ENCODE results near the gene MED15.

MED15 gene, protein sequence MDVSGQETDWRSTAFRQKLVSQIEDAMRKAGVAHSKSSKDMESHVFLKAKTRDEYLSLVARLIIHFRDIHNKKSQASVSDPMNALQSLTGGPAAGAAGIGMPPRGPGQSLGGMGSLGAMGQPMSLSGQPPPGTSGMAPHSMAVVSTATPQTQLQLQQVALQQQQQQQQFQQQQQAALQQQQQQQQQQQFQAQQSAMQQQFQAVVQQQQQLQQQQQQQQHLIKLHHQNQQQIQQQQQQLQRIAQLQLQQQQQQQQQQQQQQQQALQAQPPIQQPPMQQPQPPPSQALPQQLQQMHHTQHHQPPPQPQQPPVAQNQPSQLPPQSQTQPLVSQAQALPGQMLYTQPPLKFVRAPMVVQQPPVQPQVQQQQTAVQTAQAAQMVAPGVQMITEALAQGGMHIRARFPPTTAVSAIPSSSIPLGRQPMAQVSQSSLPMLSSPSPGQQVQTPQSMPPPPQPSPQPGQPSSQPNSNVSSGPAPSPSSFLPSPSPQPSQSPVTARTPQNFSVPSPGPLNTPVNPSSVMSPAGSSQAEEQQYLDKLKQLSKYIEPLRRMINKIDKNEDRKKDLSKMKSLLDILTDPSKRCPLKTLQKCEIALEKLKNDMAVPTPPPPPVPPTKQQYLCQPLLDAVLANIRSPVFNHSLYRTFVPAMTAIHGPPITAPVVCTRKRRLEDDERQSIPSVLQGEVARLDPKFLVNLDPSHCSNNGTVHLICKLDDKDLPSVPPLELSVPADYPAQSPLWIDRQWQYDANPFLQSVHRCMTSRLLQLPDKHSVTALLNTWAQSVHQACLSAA

DNA sequence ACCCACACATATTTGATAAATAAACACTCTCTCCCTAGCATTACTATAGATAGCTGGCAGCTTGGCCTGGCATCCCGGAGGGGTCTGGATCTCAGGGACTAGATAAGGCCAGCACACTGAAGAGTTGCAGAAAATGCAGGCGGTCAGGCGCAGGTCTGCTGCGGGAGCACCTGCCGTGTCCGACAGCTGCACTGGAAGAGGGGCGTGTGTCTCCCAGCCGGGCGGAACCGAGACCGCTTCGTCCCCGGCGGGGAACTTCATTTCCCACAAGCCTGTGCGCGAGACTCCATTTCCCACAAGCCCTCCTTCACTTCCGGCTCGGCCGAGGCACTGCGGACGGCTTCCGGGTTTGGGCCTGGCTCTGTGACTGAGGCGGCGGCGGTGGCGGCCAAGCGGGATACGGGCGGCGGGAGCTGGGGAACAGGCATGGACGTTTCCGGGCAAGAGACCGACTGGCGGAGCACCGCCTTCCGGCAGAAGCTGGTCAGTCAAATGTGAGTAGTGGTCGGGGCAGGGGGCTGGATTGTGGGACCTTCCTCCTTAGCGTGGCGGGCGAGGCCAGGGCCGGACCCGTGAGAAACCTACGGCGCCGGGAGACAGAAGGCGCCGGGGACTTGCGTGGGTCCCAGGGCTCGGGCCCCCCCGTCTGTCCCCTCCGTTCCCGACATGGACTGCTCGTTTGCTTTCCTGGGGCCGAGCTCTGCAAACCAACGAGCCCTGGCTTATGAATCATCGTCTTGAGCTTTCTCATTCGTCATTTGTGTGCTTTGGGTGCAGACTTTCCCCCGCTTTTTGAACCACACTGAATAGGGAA, at the start of gene MED15:
Gene MED15 (plus strand): TSS at position 358 of the 814 bp plus-strand sequence. CDS start 69 bp downstream, at position 427.
- Histone ChIP-seq H3K27me3 (ENCODE audit: insufficient read depth, low read length) (no peaks in the 10 kb centered on the region), H3K9ac (ENCODE audit: low read depth, low read length) (peak within 1 kb of the TSS; percentile 88), H3K27ac (ENCODE audit: low read length) (no peak within 1 kb of the TSS)

DNA sequence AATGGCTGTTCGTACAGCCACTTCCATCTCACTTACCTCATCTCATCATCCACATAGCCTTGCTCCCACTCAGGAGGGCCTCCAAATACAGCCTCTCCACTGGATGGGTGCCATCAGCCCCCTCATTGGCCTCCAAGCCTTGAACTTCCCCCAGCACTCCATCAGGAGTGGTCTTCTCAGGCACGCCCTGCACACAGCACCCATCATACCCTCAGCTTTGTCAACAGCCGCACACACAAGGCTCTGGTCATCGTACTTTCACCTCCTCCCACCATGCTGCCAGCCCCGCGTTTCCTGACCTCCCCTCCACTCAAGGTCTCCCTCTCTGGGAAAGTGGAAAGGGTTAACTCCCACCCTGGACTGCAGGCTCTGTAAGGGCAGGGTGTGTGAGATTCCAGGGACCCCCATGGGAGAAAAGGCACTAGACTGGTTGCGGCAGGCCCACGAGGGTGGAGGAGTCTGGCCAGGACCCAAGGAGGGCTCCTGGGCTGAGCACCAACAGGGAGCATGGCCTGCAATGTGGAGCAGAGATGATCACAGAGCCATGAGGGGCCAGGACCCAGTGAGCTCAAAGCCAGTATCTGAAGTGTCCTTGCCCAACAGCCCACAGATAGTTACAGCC, 48.8 kb upstream of the MED15 start:
- no peaks in the 10 kb centered on the region for H3K27me3 ChIP-seq (ENCODE audit: insufficient read depth, low read length)
- H3K4me1 ChIP-seq (ENCODE audit: insufficient read depth, low read length) = peaks cover 9% of the 10 kb centered on the region; the same call in 1 of the 2 replicates
- H3K4me3 ChIP-seq (ENCODE audit: low read length) = no peak overlapping the region
- no peak overlapping the region; the same call in 1 of the 2 replicates for H3K9ac ChIP-seq (ENCODE audit: low read depth, low read length)
- no peaks in the 10 kb centered on the region for H3K36me3 ChIP-seq (ENCODE audit: insufficient read depth, low read depth, low read length)
- H3K27ac ChIP-seq (ENCODE audit: low read length) = no peak overlapping the region
- H3K9me3 ChIP-seq (ENCODE audit: insufficient read depth, low read depth, low read length) = no peaks in the 10 kb centered on the region

More for the DNA sequence above, at the start of gene MED15:
- H3K4me1 ChIP-seq (ENCODE audit: insufficient read depth, low read length) = peaks cover 21% of the 10 kb centered on the region
- H3K36me3 ChIP-seq (ENCODE audit: insufficient read depth, low read depth, low read length) = no peaks in the 10 kb centered on the region
- H3K9me3 ChIP-seq (ENCODE audit: insufficient read depth, low read depth, low read length) = no peaks in the 10 kb centered on the region
- peak within 1 kb of the TSS; percentile 94 for H3K4me3 ChIP-seq (ENCODE audit: low read length)

DNA sequence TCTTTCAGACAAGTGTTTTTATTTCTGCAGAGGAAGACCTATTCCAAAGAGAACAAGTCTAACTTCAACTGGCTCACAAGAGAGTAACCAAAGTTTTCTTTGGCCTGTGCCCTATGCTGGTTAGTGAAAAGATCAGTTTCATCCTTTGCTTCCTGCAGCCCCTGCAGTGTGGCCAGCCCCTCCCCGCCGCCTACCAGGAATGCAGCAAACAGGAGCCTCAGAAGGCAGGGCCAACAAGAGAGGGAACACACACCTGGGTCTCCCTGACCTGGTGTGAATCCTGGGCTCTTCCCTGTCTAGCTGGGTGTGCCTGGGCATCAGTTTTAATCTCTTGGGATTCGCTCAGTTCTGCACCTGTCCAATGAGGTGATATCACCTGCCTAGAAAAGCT, 48.3 kb upstream of the MED15 start:
- Histone ChIP-seq H3K4me3 (ENCODE audit: low read length) (no peak overlapping the region), H3K9me3 (ENCODE audit: insufficient read depth, low read depth, low read length) (no peaks in the 10 kb centered on the region), H3K36me3 (ENCODE audit: insufficient read depth, low read depth, low read length) (no peaks in the 10 kb centered on the region), H3K27ac (ENCODE audit: low read length) (no peak overlapping the region), H3K9ac (ENCODE audit: low read depth, low read length) (no peak overlapping the region; the same call in 1 of the 2 replicates), H3K27me3 (ENCODE audit: insufficient read depth, low read length) (no peaks in the 10 kb centered on the region), H3K4me1 (ENCODE audit: insufficient read depth, low read length) (peaks cover 9% of the 10 kb centered on the region; the same call in 1 of the 2 replicates)

DNA sequence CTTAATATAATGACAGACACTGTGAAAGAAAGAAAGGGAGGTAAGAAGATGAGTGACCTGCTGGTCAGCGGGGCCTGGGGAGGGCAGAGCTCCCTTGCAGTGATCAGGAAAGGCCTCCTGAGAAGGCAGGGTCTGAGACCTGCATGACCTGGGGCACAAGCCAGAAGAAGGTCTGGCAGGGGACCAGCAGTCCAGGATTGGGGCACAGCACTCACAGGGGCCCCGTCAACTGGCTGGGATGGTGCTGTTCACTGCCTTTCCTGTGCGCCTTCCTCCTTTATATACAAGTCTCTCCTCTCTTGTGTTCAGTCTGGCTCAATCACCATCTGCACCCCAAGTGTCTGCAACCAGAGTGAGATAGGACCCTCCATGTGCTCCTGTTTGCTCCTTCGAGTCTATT, 47.5 kb upstream of the MED15 start:
- Histone ChIP-seq H3K9me3 (ENCODE audit: insufficient read depth, low read depth, low read length) (no peaks in the 10 kb centered on the region), H3K27ac (ENCODE audit: low read length) (no peak overlapping the region), H3K9ac (ENCODE audit: low read depth, low read length) (no peak overlapping the region), H3K4me3 (ENCODE audit: low read length) (no peak overlapping the region), H3K4me1 (ENCODE audit: insufficient read depth, low read length) (peaks cover 9% of the 10 kb centered on the region; the same call in 1 of the 2 replicates), H3K27me3 (ENCODE audit: insufficient read depth, low read length) (no peaks in the 10 kb centered on the region), H3K36me3 (ENCODE audit: insufficient read depth, low read depth, low read length) (no peaks in the 10 kb centered on the region)

DNA sequence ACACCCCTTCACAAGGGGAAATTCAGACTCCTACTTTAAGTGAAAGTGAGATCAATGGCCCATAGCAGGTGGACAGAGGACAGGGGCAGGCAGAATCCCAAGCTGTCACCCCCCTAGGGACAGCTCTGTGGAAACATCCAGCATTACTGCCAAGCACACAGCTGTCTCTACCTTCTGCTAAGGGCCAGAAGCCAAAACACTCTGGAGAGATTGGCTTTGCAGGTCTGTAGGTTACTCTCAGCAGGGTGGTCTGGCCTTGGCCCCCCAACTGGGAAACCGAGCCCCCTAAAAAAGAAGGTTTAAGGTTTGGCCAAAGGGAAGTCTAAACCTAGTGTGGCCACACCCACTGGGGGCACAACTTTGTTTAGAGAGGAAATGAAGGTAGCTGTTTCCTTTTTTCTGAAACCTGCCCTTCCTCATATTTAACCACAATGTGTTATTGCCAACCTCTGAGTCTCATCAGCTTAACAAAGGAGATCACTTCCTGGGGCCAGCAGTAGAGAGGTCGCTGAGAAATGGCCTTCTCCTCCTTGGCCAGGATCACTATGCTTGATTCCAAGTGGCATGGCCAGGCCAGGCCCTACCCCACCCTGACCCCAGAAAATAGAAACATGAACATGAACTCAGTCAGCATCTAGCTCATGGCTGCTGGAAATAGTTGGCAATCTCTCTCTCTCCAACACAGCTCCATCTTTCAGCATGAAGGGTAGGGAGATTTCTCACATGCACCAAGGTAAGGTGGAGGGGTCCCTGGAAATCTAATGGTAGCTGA, 43.9 kb upstream of the MED15 start:
- no peaks in the 10 kb centered on the region for H3K9me3 ChIP-seq (ENCODE audit: insufficient read depth, low read depth, low read length)
- H3K4me3 ChIP-seq (ENCODE audit: low read length) = no peak overlapping the region
- no peaks in the 10 kb centered on the region for H3K27me3 ChIP-seq (ENCODE audit: insufficient read depth, low read length)
- no peak overlapping the region for H3K9ac ChIP-seq (ENCODE audit: low read depth, low read length)
- H3K36me3 ChIP-seq (ENCODE audit: insufficient read depth, low read depth, low read length) = no peaks in the 10 kb centered on the region
- H3K4me1 ChIP-seq (ENCODE audit: insufficient read depth, low read length) = 0 out of 2 replicates have a peak, but pooled peaks cover 4% of the 10 kb centered on the region
- H3K27ac ChIP-seq (ENCODE audit: low read length) = no peak overlapping the region

DNA sequence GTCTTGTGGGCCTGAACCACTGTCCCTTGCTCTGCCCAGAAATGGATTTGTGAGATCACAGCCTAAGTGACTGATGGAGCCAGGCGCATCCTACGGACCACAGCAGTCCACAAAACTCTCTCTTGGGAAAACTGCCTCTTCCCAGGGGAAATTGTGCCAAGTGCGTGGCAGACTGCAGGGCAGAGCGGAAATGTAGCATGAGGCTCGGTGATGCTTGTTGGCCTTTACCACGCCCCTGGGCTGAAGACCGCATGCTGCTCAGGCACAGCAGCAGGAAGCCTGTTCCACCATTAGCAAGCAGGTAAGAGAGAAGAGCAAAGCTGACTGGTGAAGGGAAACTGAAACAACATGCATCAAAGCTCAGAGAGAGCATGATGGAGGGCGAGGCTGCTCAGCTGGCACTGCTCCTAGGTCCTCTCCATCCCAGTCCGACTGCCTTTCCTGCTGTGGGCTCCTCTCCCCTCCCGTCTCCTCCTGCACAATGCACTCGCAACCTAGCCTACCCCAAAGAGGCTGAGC, 43.3 kb upstream of the MED15 start:
- Histone ChIP-seq H3K27me3 (ENCODE audit: insufficient read depth, low read length) (no peaks in the 10 kb centered on the region), H3K27ac (ENCODE audit: low read length) (no peak overlapping the region), H3K36me3 (ENCODE audit: insufficient read depth, low read depth, low read length) (no peaks in the 10 kb centered on the region), H3K9me3 (ENCODE audit: insufficient read depth, low read depth, low read length) (no peaks in the 10 kb centered on the region), H3K4me1 (ENCODE audit: insufficient read depth, low read length) (0 out of 2 replicates have a peak, but pooled peaks cover 4% of the 10 kb centered on the region), H3K4me3 (ENCODE audit: low read length) (no peak overlapping the region), H3K9ac (ENCODE audit: low read depth, low read length) (no peak overlapping the region)

DNA sequence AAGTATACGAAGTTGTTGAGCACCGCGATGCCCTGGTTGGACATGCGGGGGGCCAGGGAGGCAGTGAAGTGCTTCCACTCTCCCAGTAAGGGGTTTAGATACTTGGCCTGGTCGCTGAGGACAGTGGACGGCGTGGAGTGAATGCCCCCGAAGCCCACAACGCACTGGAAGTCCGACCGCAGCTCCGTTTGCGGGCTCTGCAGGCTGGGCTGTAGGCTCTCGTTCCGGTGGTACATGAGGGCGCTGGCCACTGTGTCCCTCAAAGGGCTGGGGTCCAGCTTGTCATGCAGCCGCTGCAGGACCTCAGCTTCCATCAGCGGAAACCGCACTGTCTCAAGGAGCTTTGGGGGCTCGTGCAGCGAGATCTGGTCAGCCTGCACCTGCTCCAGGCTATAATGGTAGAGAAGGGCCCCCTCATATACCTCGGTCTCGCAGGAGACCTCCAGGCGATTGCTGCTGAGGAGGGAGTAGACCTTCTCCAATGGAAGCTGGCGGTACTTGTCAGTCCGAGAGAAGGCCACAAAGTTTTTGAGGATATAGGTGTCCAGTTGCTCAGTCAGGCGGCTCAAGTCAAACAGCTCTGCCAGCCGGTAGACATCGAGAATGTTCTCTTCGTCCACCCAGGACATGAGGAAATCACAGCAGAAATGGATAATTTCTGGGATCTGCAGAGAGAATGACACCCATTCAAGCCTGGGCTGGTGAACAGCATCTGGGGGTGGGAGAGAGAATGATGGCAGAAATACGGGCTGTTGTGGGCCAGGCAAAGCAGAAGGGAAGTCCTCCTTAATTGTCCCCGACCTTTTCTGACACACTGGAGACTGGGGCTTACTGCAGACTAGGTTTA, 42.3 kb upstream of the MED15 start:
- H3K27ac ChIP-seq (ENCODE audit: low read length) = no peak overlapping the region
- H3K27me3 ChIP-seq (ENCODE audit: insufficient read depth, low read length) = no peaks in the 10 kb centered on the region
- no peaks in the 10 kb centered on the region for H3K36me3 ChIP-seq (ENCODE audit: insufficient read depth, low read depth, low read length)
- H3K4me1 ChIP-seq (ENCODE audit: insufficient read depth, low read length) = 0 out of 2 replicates have a peak, but pooled peaks cover 4% of the 10 kb centered on the region
- H3K9ac ChIP-seq (ENCODE audit: low read depth, low read length) = no peak overlapping the region
- no peaks in the 10 kb centered on the region for H3K9me3 ChIP-seq (ENCODE audit: insufficient read depth, low read depth, low read length)
- H3K4me3 ChIP-seq (ENCODE audit: low read length) = no peak overlapping the region

DNA sequence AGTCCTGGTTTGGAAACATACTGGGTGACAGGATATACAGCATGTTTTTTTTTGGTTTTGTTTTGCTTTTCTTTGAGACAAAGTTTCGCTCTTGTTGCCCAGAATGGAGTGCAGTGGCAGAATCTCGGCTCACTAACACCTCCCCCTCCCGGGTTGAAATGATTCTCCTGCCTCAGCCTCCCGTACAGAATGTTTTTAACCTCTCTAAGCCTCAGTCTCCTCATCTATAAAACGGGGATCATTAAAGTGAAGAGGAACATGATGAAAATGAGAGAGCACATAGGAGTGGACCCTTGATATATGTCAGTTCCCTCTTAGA, 41.7 kb upstream of the MED15 start:
- no peaks in the 10 kb centered on the region for H3K36me3 ChIP-seq (ENCODE audit: insufficient read depth, low read depth, low read length)
- H3K9me3 ChIP-seq (ENCODE audit: insufficient read depth, low read depth, low read length) = no peaks in the 10 kb centered on the region
- 0 out of 2 replicates have a peak, but pooled peaks cover 4% of the 10 kb centered on the region for H3K4me1 ChIP-seq (ENCODE audit: insufficient read depth, low read length)
- no peak overlapping the region for H3K9ac ChIP-seq (ENCODE audit: low read depth, low read length)
- no peak overlapping the region for H3K27ac ChIP-seq (ENCODE audit: low read length)
- no peaks in the 10 kb centered on the region for H3K27me3 ChIP-seq (ENCODE audit: insufficient read depth, low read length)
- H3K4me3 ChIP-seq (ENCODE audit: low read length) = no peak overlapping the region

DNA sequence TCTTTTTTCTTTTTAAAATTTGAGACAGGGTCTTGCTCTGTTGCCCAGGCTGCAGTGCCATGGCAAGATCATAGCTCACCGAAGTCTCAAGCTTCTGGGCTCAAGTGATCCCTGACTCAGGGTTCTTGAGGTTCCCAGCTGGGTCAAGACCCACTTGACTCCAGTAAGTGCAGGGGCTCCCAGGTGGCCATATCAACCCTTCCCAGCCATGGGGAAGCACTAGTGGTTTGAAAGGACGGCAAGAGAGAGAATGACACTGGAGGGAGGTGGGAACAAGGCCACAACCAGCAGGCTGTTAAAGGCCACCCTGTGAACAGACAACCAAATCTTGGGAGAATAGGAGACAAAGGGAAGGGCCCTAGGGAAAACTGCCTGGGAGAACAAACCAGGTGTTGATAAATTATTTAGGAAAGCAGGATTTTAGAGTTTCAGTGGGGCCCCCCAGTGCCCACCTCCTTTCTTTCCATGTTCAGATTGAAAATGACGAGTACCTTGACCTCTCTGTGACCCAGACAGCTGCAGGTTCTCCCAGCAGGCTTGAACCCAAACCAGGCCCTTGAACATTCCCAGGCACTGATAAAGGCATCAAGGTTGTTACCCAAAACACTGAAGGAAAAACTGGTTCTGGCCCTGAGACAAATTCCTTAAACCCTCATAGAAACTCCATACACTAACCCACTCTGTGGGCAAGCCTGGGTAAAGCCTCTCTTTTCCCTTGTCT, 40.6 kb upstream of the MED15 start:
- no peaks in the 10 kb centered on the region for H3K27me3 ChIP-seq (ENCODE audit: insufficient read depth, low read length)
- H3K4me1 ChIP-seq (ENCODE audit: insufficient read depth, low read length) = 0 out of 2 replicates have a peak, but pooled peaks cover 4% of the 10 kb centered on the region
- no peak overlapping the region for H3K4me3 ChIP-seq (ENCODE audit: low read length)
- no peaks in the 10 kb centered on the region for H3K9me3 ChIP-seq (ENCODE audit: insufficient read depth, low read depth, low read length)
- H3K27ac ChIP-seq (ENCODE audit: low read length) = no peak overlapping the region
- no peaks in the 10 kb centered on the region for H3K36me3 ChIP-seq (ENCODE audit: insufficient read depth, low read depth, low read length)
- no peak overlapping the region for H3K9ac ChIP-seq (ENCODE audit: low read depth, low read length)

Data from iPS-20b (cell line).